Colonic mucosa (tissue), 4 donors: ENCODE results near the gene BRD7. TPM values are rescaled to one million over a fixed set of nuclear protein-coding genes. Genes with fewer than 3 reads are reported as not detected.

Experiments
- DNase-seq: peaks from one replicate; pipeline ENCODE4 v3.0.0-alpha.2; 2020
- H3K27ac ChIP-seq: fragments of 200-600 bp; one replicate; pipeline ENCODE4 v1.8.0; 2021
- H3K27me3 ChIP-seq: fragments of 200-600 bp; one replicate; pipeline ENCODE4 v1.8.0; 2021
- H3K36me3 ChIP-seq: fragments of 200-600 bp; one replicate; pipeline ENCODE4 v1.8.0; 2021
- H3K4me1 ChIP-seq: fragments of 200-600 bp; one replicate; pipeline ENCODE4 v1.8.0; 2021; ENCODE audit warnings: mild to moderate bottlenecking
- H3K4me3 ChIP-seq: fragments of 200-600 bp; one replicate; pipeline ENCODE4 v1.8.0; 2021
- H3K9ac ChIP-seq, 2 donors: one replicate each; pipeline ENCODE4 v1.7.0; 2013; ENCODE audit warnings: control low read depth in 2 of 2, low read depth in 2 of 2, low read length in 2 of 2
- H3K9me3 ChIP-seq: fragments of 200-600 bp; one replicate; pipeline ENCODE4 v1.8.0; 2021
- CTCF ChIP-seq: fragments of 200-600 bp; IDR thresholded peaks from one replicate; pipeline ENCODE4 v1.8.0; 2022; ENCODE audit warnings: antibody characterized with exemption, mild to moderate bottlenecking
- intact Hi-C: fragments of 100-400 bp; cut with DNase I; formaldehyde crosslinking; loops from one replicate; pipeline ENCODE4 v1.14.1; 2022
- total RNA-seq, 2 donors: library from RNA; stranded (reverse); fragmentation: NEBNext Ultra II Directional in 1 of 2; extraction: Animal tissue kit (Norgen Biotek cat#: 25700) in 1 of 2; gene quantifications; one replicate each; pipeline ENCODE4 v1.2.1, GENCODE V29; 2021
- donor health status: healthy.
- donor health status: DM: no; HTN: no; CAD: no.
- donor health status: DM: no; HTN: no; CAD: no.

Gene BRD7
- total RNA-seq, 2 donors from 2014 or later: 69.9 to 76.3 TPM

GRCh38 chr16:50378417-50378816 is 9.6 kb upstream of the BRD7 start:
- no peaks in the 10 kb centered on the region for H3K36me3 ChIP-seq
- DNase-seq: no peak
- no peak overlapping the region for H3K9ac ChIP-seq
- no peak overlapping the region for H3K4me3 ChIP-seq
- H3K9me3 ChIP-seq: no peaks in the 10 kb centered on the region
- no peaks in the 10 kb centered on the region for H3K4me1 ChIP-seq
- no peak overlapping the region for H3K27ac ChIP-seq
- no peaks in the 10 kb centered on the region for H3K27me3 ChIP-seq
- intact Hi-C loops: loop anchor here (10.0 kb wide), 2 partner anchors 126 to 426 kb away; no protein-coding TSS in a partner anchor
- TF ChIP-seq CTCF: no peak

GRCh38 chr16:50377001-50377400 is 8.2 kb upstream of the BRD7 start:
- Histone ChIP-seq H3K4me3 (no peak overlapping the region), H3K27ac (no peak overlapping the region), H3K4me1 (no peaks in the 10 kb centered on the region), H3K27me3 (no peaks in the 10 kb centered on the region), H3K36me3 (no peaks in the 10 kb centered on the region), H3K9me3 (no peaks in the 10 kb centered on the region), H3K9ac (no peak overlapping the region)
- no peak for TF ChIP-seq CTCF
- DNase-seq: no peak
- intact Hi-C loops: loop anchor here (10.0 kb wide), 2 partner anchors 128 to 428 kb away; no protein-coding TSS in a partner anchor

GRCh38 chr16:50373780-50374179 is 5.0 kb upstream of the BRD7 start:
- intact Hi-C loops: loop anchor here (5.0 to 10.0 kb wide), 3 partner anchors 131 to 431 kb away; no protein-coding TSS in a partner anchor
- no peak for DNase-seq
- no peaks in the 10 kb centered on the region for H3K27me3 ChIP-seq
- no peaks in the 10 kb centered on the region for H3K36me3 ChIP-seq
- H3K4me1 ChIP-seq: no peaks in the 10 kb centered on the region
- no peaks in the 10 kb centered on the region for H3K9me3 ChIP-seq
- H3K27ac ChIP-seq: no peak overlapping the region
- no peak overlapping the region for H3K4me3 ChIP-seq
- no peak for TF ChIP-seq CTCF
- H3K9ac ChIP-seq: no peak overlapping the region

- Histone ChIP-seq H3K36me3 (no peaks in the 10 kb centered on the region), H3K27ac (no peak overlapping the region), H3K9me3 (no peaks in the 10 kb centered on the region), H3K4me3 (no peak overlapping the region), H3K4me1 (no peaks in the 10 kb centered on the region), H3K9ac (no peak overlapping the region), H3K27me3 (no peaks in the 10 kb centered on the region)
- TF ChIP-seq CTCF: no peak
- intact Hi-C loops: loop anchor here (5.0 to 10.0 kb wide), 3 partner anchors 131 to 431 kb away; no protein-coding TSS in a partner anchor
- no peak for DNase-seq
Observed at GRCh38 chr16:50373345-50373701, 4.5 kb upstream of the BRD7 start.

- no peak overlapping the region for H3K4me3 ChIP-seq
- no peak overlapping the region for H3K9ac ChIP-seq
- H3K27me3 ChIP-seq: no peaks in the 10 kb centered on the region
- H3K9me3 ChIP-seq: no peaks in the 10 kb centered on the region
- intact Hi-C loops: loop anchor here (5.0 to 10.0 kb wide), 3 partner anchors 132 to 432 kb away; no protein-coding TSS in a partner anchor
- no peak for TF ChIP-seq CTCF
- H3K27ac ChIP-seq: no peak overlapping the region
- H3K4me1 ChIP-seq: no peaks in the 10 kb centered on the region
- no peaks in the 10 kb centered on the region for H3K36me3 ChIP-seq
- DNase-seq: no peak
Observed at GRCh38 chr16:50372611-50373344, 4.0 kb upstream of the BRD7 start.
